Vagina (tissue), 2 donors: ENCODE data around the gene DSCAML1. TPM values are rescaled to one million over a fixed set of nuclear protein-coding genes. Genes with fewer than 3 reads are reported as not detected.

ENCODE experiments used
- DNase-seq, 2 donors: peaks; one replicate each; pipeline ENCODE4 v3.0.0-alpha.2; 2017; ENCODE audit errors: extremely low spot score in 2 of 2
- H3K27ac ChIP-seq: fragments of 200-600 bp; sonication (generic); one replicate; pipeline ENCODE4 v1.5.1; 2019
- H3K27me3 ChIP-seq: fragments of 200-600 bp; sonication (generic); one replicate; pipeline ENCODE4 v1.5.1; 2019
- H3K36me3 ChIP-seq, 2 donors: fragments of 200-600 bp; sonication (generic); one replicate each; pipeline ENCODE4 v1.5.1; 2017 to 2019
- H3K4me1 ChIP-seq: fragments of 200-600 bp; sonication (generic); one replicate; pipeline ENCODE4 v1.5.1; 2019
- H3K4me3 ChIP-seq, 2 donors: fragments of 200-600 bp; sonication (generic); 1 replicate in 1 of 2; 2 replicates in 1 of 2; pipeline ENCODE4 v1.5.1; 2016 to 2019
- H3K9me3 ChIP-seq: fragments of 200-600 bp; sonication (generic); one replicate; pipeline ENCODE4 v1.5.1; 2019
- POLR2A ChIP-seq, 2 donors: fragments of 450-650 bp; IDR thresholded peaks; one replicate each; pipeline ENCODE4 v1.6.1; 2017; ENCODE audit warnings: antibody characterized with exemption in 2 of 2, mild to moderate bottlenecking in 2 of 2, moderate library complexity in 2 of 2
- POLR2AphosphoS5 ChIP-seq, 2 donors: sonication (generic); formaldehyde crosslinking; IDR thresholded peaks; one replicate each; pipeline ENCODE4 v1.9.0; 2017; ENCODE audit warnings: antibody characterized with exemption in 2 of 2, mild to moderate bottlenecking in 2 of 2, low read depth in 1 of 2; ENCODE audit not compliant: insufficient read depth in 1 of 2
- intact Hi-C: fragments of 100-400 bp; cut with DNase I; formaldehyde crosslinking; loops from one replicate; pipeline ENCODE4 v1.15.1; 2023
- total RNA-seq: library from RNA; depleted of rRNA; stranded (reverse); fragments of >200 nt; gene quantifications from one replicate; pipeline ENCODE4 v1.2.3, GENCODE V29; 2016
- TF ChIP-seq, protein P1 (sequence below), 3 experiments: fragments of 450-650 bp in 2 of 3; fragments of 200-600 bp in 1 of 3; sonication (generic) in 1 of 3; IDR thresholded peaks; one replicate each; pipeline ENCODE4 v1.5.1; 2017 to 2019; ENCODE audit warnings: antibody characterized with exemption in 3 of 3, mild to moderate bottlenecking in 2 of 3, moderate library complexity in 2 of 3

Gene DSCAML1
- total RNA-seq, 1 donor from 2014 or later: 0.25 TPM

DNA sequence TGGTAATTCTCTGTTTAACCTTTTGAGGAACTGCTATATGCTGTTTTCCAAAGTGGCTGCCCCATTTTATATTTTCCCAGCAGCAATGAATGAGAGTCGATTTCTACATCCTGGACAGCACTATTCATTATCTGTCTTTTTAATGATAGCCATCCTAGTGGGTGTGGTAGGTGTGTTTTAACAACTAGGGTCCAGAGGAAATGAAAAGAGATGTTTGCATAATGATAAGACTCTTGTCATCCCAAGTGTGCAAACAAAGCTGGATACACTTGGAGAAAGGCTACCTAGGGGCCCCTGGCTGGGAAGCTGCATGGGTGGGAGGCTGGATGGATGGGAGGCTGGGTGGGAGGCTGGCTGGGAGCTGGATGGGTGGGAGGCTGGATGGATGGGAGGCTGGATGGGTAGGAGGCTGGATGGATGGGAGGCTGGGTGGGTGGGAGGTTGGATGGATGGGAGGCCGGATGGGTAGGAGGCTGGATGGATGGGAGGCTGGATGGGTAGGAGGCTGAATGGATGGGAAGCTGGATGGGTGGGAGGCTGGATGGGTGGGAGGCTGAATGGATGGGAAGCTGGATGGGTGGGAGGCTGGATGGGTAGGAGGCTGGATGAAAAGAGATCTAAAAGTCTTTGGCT, 158.0 kb downstream of the DSCAML1 start:
- Histone ChIP-seq H3K4me3 (no peak overlapping the region), H3K4me1 (peaks cover 4% of the 10 kb centered on the region), H3K9me3 (no peaks in the 10 kb centered on the region), H3K27me3 (no peaks in the 10 kb centered on the region), H3K27ac (no peak overlapping the region), H3K36me3 (no peaks in the 10 kb centered on the region)
- no peak for DNase-seq
- TF ChIP-seq, protein P1, sequence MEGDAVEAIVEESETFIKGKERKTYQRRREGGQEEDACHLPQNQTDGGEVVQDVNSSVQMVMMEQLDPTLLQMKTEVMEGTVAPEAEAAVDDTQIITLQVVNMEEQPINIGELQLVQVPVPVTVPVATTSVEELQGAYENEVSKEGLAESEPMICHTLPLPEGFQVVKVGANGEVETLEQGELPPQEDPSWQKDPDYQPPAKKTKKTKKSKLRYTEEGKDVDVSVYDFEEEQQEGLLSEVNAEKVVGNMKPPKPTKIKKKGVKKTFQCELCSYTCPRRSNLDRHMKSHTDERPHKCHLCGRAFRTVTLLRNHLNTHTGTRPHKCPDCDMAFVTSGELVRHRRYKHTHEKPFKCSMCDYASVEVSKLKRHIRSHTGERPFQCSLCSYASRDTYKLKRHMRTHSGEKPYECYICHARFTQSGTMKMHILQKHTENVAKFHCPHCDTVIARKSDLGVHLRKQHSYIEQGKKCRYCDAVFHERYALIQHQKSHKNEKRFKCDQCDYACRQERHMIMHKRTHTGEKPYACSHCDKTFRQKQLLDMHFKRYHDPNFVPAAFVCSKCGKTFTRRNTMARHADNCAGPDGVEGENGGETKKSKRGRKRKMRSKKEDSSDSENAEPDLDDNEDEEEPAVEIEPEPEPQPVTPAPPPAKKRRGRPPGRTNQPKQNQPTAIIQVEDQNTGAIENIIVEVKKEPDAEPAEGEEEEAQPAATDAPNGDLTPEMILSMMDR (IDR thresholded peaks at IDR 0.05): no peak
- TF ChIP-seq POLR2A (IDR thresholded peaks at IDR 0.05) (no peak), POLR2AphosphoS5 (IDR thresholded peaks at IDR 0.05; ENCODE audit: insufficient read depth in 1 of 2, low read depth in 1 of 2) (no peak)
- intact Hi-C loops: no loop called here

DNA sequence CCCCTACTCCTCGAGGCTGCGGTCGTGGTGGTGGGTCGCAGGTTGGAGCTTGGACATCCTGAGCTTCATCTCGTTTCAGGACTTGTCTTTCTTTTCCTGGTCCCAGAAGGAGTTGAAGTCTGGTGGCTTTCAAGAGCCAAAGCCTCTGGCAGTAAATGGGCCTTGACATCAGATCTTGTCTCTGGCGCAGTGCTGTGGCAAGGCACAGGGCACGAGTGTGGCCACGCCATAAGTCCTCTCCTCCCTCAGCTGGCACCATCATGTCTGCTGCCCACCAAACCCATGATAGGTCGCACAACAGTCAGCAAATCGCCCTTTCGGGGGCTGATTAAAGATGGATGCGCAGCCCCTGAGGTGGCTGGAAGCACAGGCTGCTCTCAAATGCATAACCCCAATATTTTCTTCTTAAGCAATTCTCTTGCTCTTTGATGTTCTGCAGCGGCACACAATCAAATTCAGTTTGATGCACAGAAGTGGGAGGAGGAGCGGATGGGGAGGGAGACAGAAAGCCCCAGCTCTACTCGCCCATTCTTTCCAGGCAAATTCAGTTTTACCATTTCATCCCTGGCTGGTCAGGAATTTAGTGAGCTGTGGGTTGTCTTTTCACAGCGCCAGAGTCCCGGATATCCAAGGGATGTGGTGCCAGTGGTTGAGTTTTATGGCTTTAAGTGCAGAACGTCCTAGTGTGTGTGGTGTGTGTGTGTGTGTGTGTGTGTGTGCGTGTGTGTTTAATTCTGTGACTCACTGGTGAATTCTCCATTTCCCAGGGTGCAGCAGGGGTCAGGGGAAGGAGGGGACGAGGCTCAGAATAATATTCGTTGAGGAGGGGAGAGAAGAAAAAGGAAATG, 162.0 kb downstream of the DSCAML1 start:
- Histone ChIP-seq H3K4me1 (peaks cover 4% of the 10 kb centered on the region), H3K27ac (no peak overlapping the region), H3K27me3 (no peaks in the 10 kb centered on the region), H3K4me3 (no peak overlapping the region), H3K36me3 (no peaks in the 10 kb centered on the region), H3K9me3 (no peaks in the 10 kb centered on the region)
- no peak for DNase-seq
- intact Hi-C loops: no loop called here
- TF ChIP-seq POLR2A (IDR thresholded peaks at IDR 0.05) (no peak), POLR2AphosphoS5 (IDR thresholded peaks at IDR 0.05; ENCODE audit: insufficient read depth in 1 of 2, low read depth in 1 of 2) (no peak)
- TF ChIP-seq, protein P1 (IDR thresholded peaks at IDR 0.05): no peak

DNA sequence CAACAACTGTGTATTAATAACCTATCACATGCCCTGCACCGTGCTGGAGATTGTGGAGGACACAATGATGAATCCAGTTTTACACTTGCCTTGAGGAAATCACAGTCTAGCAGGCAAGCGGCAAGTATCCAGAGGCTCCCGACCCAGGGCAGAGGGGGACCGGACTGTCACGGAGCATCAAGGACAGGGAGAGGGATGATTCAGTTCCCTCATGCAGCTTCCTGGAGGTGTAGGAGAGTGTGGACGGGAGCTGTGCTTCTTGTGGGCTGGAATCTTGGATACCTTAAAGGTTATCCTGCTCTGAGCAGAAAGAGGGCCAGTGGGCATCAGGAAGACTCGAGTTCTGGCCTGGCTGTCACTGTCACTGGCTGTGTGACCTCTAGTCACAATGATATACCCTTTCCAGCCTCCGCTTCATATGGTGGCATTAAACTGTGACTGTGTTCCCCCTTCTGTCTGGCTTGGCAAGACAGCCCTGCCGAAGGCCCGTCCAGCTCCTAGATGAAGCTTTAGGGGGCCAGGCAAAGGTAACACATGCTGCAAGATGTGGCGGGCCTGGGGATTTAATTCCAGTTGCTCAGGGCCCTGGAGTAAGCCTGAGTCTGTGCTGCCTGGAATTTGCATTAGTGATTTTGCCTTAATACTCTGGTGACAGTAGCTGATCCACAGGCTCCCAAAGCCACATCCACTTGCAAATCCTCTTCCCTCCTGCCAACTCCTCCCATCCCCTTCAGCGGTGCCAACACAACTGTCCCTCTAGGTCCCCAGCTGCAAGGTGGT, 162.8 kb downstream of the DSCAML1 start:
- no peak for DNase-seq
- Histone ChIP-seq H3K27ac (no peak overlapping the region), H3K4me1 (peaks cover 4% of the 10 kb centered on the region), H3K9me3 (no peaks in the 10 kb centered on the region), H3K27me3 (no peaks in the 10 kb centered on the region), H3K4me3 (no peak overlapping the region), H3K36me3 (no peaks in the 10 kb centered on the region)
- TF ChIP-seq POLR2AphosphoS5 (IDR thresholded peaks at IDR 0.05; ENCODE audit: insufficient read depth in 1 of 2, low read depth in 1 of 2) (no peak), POLR2A (IDR thresholded peaks at IDR 0.05) (no peak)
- TF ChIP-seq, protein P1 (IDR thresholded peaks at IDR 0.05): no peak
- intact Hi-C loops: no loop called here

DNA sequence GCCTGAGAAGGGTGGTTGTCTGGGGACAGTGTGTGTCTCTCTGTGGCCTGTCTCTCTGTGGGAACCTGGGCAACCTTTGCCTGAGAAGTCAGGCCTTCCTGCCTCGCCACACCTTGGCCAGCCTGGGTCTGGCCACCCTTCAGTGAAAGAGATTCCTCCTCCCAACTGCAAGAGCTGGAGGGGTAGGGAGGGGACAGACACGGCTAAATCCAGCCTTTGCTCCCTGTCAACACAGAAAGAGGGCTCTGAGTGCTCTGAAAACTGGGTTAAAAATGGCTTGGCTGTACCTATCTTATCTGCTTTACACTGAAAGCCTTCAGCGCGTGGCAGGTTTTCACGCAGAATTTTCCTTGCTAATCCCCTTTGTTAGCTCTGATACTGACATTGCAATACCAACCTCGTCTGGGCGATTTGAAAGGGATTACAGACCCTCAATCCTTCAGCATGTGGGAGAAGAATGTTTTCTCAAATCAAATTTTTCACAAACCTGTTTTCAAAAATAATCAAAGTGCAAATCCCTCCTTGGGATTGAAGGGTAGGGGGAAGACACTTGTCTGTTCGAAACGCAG, 163.7 kb downstream of the DSCAML1 start:
- H3K9me3 ChIP-seq: no peaks in the 10 kb centered on the region
- peaks cover 4% of the 10 kb centered on the region for H3K4me1 ChIP-seq
- no peak for TF ChIP-seq POLR2AphosphoS5 (IDR thresholded peaks at IDR 0.05; ENCODE audit: insufficient read depth in 1 of 2, low read depth in 1 of 2)
- TF ChIP-seq, protein P1 (IDR thresholded peaks at IDR 0.05): no peak
- no peak for TF ChIP-seq POLR2A (IDR thresholded peaks at IDR 0.05)
- DNase-seq: no peak
- H3K27ac ChIP-seq: no peak overlapping the region
- no peak overlapping the region for H3K4me3 ChIP-seq
- intact Hi-C loops: no loop called here
- no peaks in the 10 kb centered on the region for H3K27me3 ChIP-seq
- H3K36me3 ChIP-seq: no peaks in the 10 kb centered on the region
